Pulmonary artery endothelial cell (primary cell): ENCODE results near the gene ZNF234. TPM values are rescaled to one million over a fixed set of nuclear protein-coding genes. Genes with fewer than 3 reads are reported as not detected.
A peak's percentile ranks its signal among the peaks of the same experiment; 100 is the strongest.
"Not testable (repeated sequence)": the region's sequence is repeated elsewhere in the genome, so short reads cannot be mapped to it uniquely, and the experiment has no call there.

Experiments
- DNase-seq: peaks from one replicate; pipeline ENCODE4 v3.0.0-alpha.2; 2011; ENCODE audit warnings: low read depth, low spot score
- total RNA-seq: library from RNA; depleted of rRNA; stranded (reverse); fragments of >200 nt; gene quantifications from 2 replicates; pipeline ENCODE4 v1.2.3, GENCODE V29; 2014

ZNF234 gene
- total RNA-seq, 1 donor from 2014 or later = 8.3 TPM

DNA sequence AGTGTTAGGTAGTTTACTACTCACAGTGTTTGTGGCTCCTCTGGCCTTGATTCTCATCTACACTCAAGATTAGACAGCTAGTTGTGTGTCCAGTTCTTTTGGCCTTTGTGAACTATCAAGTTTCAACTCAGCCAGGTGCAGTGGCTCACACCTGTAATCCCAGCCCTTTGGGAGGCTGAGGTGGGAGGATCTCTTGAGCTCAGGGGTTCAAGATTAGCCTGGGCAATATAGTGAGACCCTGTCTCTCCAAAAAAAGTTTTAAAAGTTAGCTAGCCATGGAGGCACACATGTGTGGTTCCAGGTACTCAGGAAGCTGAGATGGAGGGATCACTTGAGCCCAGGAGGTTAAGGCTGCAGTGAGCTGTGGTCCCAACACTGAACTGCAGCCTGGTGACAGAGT is 39.6 kb downstream of the ZNF234 start:
- no peak for DNase-seq

DNA sequence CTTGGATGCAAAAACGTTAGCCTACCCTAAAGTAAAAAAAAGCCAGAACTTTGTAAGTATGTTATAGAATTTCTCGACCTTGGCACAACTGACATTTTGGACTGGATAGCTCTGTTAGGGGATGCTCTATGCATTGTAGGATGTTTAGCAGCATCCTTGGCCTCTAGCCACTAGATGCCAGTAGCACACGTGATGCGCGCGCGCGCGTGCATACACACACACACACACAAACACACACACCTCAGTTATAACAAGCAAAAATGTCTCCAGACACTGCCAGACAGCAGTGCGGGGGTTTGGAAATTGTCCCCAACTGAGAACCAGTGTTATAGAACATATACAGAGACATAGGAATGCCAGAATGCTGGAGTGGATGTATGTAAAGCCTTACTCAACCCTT is 40.8 kb downstream of the ZNF234 start:
- no peak for DNase-seq

DNA sequence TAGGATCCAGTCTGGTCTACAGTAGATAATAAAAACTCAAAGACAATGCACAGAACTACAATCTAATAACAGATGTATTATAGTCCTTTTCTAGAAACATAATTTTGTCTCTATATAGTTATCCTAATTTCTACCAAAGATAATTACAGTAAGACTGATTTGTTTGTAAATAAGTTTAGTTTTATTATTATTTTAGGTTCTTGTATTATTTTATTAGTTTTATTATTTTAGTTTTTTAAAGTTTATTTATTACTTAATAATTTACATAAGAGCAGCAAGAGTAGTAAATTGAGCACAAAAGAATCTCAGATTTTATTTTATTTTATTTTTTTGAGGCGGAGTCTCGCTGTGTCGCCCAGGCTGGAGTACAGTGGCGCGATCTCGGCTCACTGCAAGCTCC is 48.7 kb downstream of the ZNF234 start:
- DNase-seq = no peak

DNA sequence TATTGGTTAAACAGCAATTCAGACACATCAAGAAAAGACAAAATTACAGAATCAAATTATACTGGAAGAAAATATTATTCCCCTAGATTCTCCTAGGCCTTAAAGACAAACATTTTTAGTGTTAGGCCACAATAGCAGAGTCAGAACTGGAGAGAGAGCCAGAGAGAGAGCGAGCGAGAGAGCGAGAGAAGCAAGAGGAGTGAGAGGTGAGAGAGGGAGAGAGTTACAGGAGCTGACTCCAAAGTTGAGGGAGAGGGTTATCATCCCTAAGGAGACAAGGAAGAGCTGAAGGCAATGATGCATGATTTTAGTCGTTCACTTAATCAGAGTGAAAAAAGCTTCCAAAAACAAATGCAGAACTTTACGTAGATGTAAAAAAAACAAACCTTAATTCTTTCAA is 50.8 kb downstream of the ZNF234 start:
- no peak for DNase-seq

DNA sequence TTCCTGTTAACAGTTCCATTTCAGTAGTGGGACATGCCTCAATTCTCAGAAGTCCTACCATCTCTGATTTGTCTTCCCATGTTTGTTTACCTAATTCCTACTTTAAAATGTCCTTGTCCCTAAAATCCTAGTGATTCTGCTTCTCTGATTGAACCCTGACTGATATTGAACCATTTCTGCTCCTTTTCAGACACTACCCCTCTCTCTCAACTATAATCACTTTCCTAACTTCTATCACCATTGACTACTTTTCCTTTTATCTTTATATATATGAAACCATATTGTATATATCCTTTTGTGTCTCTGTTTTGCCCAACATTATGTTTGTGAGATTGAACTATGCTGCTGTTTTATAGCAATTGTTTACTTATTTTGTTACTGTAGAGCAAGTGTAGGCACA is 55.4 kb downstream of the ZNF234 start:
- DNase-seq = no peak

DNA sequence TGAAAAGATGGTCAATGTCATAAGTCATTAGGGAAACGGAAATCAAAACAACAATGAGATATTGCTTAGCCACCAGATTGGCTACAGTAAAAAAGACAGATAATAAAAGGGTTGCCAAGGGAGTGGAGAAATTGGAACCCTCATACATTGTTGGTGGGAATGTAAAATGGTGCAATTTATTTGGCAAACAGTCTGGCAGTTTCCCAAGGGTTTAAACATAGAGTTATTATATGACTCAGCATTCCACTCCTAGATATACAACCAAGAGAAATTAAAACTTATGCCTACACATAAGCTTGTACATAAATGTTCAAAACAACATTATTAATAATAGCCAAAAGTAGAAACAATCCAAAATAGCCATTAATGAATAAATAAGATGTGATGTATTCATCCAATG is 61.1 kb downstream of the ZNF234 start:
- no peak for DNase-seq

DNA sequence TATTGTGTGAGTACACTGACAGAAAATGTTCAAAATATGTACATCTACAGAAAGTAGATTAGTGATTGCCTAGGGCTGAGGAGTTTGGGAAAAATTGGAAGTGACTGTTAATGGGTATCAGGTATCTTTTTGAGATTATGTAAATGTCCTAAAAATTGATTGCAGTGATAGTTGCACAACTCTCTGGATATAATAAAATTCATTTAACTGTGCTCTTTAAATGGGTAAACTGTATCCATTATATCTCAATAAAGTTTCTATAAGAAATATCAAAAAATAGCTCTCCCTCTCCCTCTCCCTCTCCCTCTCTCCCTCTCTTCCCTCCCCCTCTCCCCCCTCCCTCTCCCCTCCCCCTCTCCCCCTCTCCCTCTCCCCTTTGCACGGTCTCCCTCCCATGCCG is 61.6 kb downstream of the ZNF234 start:
- DNase-seq = no peak

DNA sequence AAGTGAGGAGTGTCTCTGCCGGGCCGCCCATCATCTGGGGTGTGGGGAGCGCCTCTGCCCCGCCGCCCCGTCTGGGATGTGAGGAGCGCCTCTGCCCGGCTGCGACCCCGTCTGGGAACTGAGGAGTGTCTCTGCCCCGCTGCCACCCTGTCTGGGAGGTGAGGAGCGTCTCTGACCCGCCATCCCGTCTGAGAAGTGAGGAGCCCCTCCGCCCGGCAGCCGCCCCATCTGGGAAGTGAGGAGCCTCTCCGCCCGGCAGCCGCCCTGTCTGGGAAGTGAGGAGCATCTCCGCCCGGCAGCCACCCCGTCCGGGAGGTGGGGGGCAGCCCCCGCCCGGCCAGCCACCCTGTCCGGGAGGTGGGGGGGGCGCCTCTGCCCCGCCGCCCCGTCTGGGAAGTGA is 62.5 kb downstream of the ZNF234 start:
- DNase-seq = not testable (repeated sequence)

DNA sequence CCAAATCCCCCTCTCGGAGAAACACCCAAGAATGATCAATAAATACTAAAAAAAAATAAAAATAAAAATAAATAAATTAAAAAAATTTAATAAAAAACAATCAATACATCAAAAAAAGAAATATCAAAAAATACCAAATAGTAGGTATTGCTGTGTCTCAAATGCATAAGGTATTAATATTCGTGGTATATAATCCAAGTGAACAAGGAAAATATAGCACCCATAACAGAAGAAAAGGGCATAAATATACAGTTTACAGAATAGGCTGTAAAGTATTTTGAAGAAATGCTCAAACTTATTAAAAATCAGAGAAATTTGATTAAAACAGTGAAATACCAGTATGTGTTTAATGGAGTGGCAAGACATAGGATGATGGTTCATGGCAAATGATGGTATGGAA is 63.4 kb downstream of the ZNF234 start:
- no peak for DNase-seq

DNA sequence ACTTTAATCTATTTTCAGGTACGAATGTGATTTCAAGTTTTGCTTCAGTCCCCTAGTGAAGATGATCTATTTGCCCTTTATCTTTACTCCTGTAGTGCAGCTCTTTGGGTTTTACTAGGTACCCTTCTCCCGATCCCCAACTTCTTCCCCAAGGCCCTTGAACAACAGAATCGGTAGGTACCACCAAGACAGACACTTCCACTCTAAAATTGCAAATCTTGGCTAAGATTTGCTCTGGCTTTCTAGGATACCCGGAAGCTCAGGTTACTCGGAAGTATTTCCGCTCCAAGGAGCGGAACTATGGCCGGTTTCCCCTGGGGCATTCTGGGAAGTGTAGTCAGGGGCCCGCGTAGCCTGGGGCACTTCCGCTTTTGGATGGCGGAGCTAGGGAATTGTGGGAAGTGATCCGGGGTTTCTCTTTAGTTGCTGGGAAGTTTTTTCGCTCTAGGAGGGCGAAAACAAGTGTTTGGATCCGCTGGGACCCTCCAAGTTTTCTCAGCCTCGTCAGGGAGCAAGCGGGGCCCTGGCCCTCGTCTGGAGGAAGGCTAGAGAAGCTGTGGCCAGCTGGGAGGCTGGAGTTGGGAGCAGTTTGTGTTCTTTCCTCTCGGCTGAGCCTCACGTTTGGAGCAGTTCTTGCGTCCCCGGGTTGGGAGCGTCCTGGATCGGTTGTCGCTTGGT is 65.9 kb downstream of the ZNF234 start:
- peak; percentile 78 for DNase-seq

Other genes starting within 250 kb of the ZNF234 start
- 18.5 and 20.7 TPM in 2 replicates for gene ZNF45, start 206.3 kb upstream of the ZNF234 start, total RNA-seq
- gene ZNF221, start 190.3 kb upstream of the ZNF234 start, total RNA-seq = 3.6 and 7.7 TPM in 2 replicates
- 5.3 and 7.6 TPM in 2 replicates for gene ZNF155, start 157.4 kb upstream of the ZNF234 start, total RNA-seq
- 2.4 and 4.3 TPM in 2 replicates for gene ZNF230, start 138.6 kb upstream of the ZNF234 start, total RNA-seq
- gene ZNF222, start 116.2 kb upstream of the ZNF234 start, total RNA-seq = 4.7 and 6.7 TPM in 2 replicates
- 3.7 and 6.1 TPM in 2 replicates for gene ZNF223, start 89.5 kb upstream of the ZNF234 start, total RNA-seq
- gene ZNF284, start 69.4 kb upstream of the ZNF234 start, total RNA-seq = 2.6 and 3.9 TPM in 2 replicates
- 21.1 and 27.8 TPM in 2 replicates for gene ZNF224, start 47.2 kb upstream of the ZNF234 start, total RNA-seq
- gene ZNF225, start 28.2 kb upstream of the ZNF234 start, total RNA-seq = 4.5 and 6.7 TPM in 2 replicates
- gene ZNF226, start 23.5 kb downstream of the ZNF234 start, total RNA-seq = 14.4 and 17.2 TPM in 2 replicates
- gene ZNF227, start 71.0 kb downstream of the ZNF234 start, total RNA-seq = 20.2 and 27.7 TPM in 2 replicates
- gene ZNF233, start 118.3 kb downstream of the ZNF234 start, total RNA-seq = 1.5 and 3.2 TPM in 2 replicates
- 3.2 and 3.9 TPM in 2 replicates for gene ZNF235, start 163.5 kb downstream of the ZNF234 start, total RNA-seq
- gene ZNF112, start 215.1 kb downstream of the ZNF234 start, total RNA-seq = 6.7 and 9.1 TPM in 2 replicates